HG03175 (cell line): ENCODE data around the gene PTGES2.

Experiments used
- ATAC-seq: cut with Tn5 transposase; IDR thresholded peaks from one replicate; pipeline ENCODE4 v1.9.1; 2021; ENCODE audit warnings: mild to moderate bottlenecking, moderate library complexity; ENCODE audit not compliant: unreplicated experiment

The PTGES2 gene

DNA sequence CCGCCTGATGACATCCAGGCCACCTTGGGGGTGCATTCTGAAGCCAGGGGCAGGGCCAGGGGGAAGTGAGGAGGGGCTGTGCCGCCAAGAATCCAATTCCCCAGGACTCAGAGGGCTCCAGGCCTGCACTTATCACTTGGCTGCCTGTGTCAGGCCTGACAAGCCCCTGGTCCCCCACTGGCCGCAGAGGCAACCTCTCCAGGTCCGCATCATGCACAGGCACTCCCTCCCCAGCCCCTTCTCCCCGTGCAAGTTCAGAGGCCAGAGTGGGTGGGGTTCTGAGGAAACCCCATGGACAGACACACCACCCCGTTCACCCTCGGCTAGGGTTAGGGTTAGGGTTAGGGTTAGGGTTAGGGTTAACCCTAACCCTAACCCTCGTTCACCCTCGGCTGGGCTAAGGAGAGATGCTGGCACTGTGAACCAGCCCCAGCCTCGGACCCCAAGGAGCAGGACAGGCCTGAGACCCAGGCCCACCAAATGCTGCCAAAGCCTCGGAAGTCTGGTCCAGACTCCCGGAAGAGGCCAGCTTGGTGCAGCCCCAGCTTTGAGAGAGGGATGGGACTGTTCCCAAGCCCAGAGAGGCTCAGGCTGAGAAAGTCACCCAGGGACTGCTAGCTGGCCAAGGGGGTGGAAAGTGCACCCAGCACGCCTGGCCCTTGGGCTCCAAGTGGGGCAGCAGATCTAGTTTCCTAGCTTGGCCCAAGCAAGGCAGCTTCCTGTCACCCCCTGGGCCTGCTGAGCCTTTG is 26.6 kb upstream of the PTGES2 start:
- ATAC-seq = no peak

DNA sequence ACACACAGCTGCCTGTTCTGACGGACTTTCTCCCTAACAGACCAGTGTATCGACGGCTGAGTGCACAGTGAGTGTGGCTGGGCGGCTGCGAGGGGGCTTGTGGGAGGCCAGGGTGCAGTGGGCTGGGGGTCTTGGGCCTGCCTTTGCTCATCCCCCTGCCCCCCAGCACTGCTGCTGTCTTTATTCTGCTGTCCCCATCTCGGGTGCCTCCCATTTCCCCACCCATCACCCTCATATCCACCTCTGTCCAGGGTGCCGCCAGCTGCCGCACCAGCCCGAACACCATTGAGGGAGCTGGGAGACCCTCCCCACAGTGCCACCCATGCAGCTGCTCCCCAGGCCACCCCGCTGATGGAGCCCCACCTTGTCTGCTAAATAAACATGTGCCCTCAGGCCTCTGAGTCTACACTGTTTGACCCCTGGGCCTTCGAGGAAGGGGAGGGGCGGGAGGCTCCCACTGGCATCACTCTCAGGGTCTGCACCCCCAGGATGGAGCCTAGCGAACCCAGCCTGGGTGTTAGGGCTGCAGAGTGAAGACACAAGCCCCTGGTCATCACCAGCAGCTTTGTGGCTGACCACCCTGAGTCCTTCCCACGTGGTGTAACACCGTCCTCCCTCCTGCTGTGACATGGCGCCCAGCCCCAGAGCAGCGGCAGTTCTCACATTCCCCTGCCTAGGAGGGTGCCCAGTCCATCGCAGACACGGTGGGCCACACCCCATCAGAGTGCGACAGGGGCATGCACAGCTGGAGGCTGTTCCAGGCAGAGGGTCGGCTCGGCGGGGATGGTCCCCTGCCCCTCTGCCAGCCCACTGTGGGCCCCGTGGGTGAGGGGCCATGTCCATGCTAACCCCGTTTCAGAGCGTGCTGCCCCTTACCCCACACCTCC is 25.8 kb upstream of the PTGES2 start:
- ATAC-seq = no peak

DNA sequence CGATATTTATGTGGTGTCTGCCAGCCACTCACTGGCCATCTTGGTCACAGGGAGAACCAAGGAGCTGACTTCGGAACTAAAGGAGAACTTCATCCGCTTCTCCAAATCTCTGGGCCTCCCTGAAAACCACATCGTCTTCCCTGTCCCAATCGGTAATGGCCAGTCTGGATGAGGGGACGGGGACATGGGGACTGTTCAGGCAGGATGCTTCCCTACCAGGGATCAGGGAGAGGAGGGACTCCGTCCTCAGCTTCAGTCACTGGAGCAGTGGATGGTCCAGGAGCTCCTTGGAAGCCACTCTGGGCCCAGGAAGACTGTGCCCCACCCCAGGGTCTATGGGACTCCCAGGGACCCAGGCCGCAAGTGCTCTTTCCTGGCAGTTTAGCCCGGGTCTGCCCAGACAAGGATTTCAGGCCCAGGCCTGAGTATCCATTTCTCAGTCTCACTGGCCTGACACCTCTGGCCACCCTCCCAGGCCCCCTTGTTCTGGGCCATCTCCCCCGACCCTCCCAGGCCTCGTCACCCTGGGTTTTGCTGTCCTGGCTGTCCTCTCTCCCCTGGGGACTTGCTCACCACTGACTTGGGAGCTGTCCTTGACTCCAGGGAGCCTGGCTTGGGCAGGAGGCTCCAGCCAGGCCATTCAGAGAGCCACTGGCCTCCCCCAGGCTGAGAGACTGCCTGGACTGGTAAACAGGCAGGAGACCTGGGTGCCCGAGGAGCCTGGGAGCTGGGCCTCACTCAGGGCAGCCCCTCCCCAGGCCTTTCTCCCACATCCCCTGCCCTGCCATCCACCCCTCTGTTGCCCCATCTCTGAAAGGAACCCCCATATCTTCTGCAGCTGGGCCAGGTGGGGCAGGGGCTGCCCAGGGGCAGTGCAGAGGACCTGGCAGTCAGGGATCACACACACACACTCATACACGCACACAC is 24.9 kb upstream of the PTGES2 start:
- no peak for ATAC-seq

DNA sequence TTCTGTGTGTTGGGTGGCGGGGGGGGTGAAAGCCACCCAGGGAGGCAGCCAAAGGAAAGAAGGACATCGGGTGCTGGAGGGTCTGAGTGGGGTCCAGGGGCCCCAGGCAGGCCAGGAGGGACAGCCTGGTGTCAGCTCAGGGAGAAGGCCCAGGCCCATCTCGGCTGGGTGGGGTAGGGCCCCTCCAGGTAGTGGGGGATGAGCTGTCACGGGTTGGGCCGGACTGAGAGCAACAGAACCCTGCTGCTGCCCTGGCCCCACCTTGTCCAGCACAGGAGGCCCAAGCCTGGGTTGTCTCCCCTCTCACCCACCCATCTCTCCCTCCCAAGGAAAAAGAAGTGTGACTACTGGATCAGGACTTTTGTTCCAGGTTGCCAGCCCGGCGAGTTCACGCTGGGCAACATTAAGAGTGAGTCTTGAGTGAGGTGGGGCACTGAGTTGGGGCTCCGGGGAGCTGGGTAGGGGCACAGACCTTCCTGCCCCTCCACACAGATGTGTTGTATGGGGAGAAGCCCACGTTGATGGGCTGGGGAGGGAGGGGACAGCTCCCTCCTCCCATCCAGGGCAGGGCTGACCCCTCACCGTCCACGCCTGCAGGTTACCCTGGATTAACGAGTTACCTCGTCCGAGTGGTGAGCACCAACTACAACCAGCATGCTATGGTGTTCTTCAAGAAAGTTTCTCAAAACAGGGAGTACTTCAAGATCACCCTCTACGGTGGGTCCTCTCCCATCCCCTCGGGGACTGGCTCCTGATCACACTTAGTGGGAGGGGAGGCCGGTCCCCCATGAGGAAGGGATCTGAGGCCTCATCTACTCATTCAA is 24.0 kb upstream of the PTGES2 start:
- ATAC-seq = no peak

DNA sequence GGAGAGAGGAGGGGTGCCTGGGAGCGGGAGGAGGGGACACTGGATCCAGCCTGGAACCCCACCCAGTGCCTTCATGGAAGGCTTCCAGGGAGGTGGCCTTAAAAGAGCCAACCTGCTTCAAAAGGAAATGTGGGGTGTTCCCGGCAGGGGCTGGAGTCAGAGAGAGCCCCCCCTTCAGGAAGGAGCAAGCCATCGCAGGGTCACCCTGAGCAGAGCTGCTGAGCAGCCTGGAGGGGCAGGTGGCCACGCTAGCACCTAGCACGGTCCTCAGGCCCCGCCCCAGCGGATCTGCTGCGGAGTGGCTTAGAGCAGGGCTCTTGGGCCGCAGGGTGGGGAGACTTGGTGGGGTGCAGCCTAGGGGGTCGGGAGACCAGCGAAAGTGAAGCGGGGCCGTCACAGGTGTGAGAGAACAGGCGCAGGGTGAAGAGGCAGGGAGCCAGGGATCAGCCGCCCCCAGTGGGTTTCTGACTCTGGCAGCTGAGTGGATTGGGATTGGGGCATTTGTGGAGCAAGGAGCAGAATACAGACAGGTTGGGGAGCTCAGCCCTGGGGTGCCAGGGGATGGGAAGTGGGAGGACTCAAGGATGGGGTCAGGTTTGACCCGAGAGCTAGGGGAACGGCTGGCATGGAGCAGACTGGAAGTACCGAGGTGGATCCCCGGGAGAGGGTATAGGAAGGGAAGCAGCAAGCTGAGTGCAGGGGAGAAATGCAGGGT is 23.2 kb upstream of the PTGES2 start:
- no peak for ATAC-seq

DNA sequence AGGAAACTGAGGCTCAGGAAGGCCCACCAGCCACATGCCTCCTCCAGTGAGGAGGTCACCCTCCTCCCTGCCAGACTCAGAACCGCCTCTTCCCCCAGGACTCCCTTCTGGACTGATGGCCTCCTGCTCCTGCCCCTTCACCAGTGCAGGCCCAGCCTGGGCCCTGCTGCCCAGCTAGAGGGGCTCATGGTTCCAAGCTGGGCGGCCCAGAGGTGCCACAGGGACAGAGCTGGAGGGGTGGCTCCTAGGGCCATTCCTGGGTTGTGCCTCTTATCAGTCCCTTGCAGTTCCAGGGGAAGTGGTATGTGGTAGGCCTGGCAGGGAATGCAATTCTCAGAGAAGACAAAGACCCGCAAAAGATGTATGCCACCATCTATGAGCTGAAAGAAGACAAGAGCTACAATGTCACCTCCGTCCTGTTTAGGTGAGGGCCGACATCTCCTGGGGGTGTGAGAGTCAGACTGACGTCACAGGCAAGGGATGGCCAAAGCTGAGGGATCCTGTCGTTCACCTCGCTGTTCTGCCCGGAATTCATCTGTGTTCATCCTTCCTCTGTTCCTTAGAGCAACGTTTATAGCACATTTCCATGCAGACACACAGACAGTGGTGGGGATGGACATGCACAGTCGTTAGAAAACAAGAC is 22.5 kb upstream of the PTGES2 start:
- no peak for ATAC-seq

DNA sequence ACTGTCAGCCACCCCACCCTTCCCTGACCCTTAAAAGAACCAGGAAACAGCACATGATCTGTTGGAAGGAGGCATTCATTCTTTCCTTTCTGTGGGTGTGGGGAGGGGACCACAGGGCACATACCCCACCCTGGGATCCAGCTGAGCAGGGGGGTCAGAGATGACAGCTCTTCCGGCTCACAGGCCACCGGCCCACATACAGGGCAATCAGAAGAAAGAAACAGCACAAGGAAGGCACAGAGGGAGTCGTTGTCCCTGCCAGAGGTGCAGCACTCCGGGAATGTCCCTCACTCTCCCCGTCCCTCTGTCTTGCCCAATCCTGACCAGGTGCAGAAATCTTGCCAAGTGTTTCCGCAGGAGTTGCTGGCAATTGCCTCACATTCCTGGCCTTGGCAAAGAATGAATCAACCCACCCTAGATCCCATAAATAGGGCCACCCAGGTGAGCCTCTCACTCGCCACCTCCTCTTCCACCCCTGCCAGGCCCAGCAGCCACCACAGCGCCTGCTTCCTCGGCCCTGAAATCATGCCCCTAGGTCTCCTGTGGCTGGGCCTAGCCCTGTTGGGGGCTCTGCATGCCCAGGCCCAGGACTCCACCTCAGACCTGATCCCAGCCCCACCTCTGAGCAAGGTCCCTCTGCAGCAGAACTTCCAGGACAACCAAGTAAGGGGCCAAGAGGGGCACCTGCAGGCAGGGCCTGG is 21.6 kb upstream of the PTGES2 start, which contains the start of gene LCN2:
Gene LCN2 (plus strand): TSS at position 453 of the 701 bp plus-strand sequence. CDS start 73 bp downstream, at position 526.
- ATAC-seq = no peak

DNA sequence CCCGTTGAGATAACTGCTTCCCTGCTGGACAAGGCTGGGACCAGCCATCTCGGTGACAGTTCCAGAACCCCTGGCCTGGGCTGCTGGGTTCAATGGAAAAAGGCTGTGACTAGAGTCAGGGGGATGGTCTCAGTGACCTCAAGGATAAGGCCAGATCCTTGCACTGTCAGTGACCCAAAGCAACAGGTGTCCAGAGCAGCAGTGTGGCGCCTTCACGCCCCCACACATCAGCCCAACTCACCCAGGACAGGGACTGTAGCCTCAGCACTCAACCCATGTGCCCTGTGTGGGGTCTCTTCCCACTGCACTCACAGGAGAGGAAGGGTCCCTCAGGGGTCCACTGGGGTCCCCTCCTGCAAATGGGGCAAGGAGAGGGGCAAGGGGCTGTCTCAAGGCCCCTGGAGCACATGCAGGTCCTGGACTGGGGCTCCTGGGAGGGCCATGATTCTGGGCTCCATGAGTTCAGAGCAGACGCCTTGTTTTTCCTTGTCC is 21.0 kb upstream of the PTGES2 start:
- no peak for ATAC-seq

DNA sequence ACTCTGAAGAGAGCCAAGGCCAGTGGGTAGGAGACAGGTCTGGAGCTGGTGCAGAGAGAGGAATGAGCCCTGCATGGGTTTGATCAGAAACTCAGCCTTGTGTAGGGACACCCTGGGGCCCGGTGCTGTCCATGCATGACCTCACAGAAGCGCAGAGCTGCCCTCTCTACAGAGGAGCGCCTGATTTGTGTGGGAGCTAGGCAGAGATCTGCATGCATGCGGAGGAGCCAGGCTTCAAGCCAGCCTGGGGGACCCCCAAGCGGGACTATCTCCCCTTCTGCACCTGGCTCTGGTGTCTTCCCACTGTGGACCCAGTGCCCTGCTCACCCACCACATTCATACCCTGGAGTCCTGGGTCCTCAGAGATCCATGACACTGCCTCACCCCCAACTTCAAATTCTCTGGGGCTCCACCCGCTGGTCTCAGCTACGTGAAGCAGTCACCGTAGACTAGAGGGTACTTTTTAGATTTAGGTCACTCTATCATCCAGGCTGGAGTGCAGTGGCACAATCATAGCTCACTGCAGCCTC is 19.1 kb upstream of the PTGES2 start:
- ATAC-seq = no peak

DNA sequence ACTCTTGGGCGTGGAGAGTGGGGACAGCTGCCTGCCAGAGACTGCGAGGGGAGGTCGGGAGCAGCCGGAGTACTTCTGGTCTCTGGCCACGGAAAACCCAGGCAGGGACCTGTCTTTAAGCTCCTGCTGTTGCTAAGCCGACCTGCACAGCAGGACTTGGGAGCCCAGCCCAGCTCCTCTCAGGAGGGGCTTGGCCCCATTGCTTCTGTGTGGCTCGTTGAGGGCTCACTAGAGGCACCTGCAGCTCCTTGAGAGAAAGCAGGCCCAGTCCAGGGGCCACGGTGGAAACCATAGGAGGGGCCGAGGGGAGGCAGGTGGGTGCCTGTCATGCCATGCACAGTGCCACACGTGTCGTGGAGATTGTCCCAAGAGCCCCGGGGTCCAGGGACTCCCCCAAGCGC is 18.4 kb upstream of the PTGES2 start:
- no peak for ATAC-seq

DNA sequence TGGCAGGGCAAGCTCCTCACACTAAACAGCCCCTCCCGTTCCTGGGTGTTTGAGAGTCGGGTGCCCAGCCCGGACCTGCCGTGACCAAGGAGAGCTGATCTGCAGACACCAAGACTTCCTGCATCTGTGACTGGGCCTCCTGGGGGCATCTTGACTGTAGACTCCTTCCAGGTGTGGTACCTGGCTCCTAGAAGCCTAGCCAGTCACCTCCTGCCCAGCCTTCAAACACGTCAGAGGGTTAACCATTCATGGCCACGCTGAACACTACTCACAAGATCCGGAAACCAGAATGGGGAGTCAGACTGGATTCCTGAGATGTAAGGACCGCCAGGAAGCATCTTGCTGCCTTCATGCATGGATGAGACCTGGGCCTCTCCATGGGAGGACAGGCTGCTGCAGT is 18.0 kb upstream of the PTGES2 start:
- ATAC-seq = no peak

DNA sequence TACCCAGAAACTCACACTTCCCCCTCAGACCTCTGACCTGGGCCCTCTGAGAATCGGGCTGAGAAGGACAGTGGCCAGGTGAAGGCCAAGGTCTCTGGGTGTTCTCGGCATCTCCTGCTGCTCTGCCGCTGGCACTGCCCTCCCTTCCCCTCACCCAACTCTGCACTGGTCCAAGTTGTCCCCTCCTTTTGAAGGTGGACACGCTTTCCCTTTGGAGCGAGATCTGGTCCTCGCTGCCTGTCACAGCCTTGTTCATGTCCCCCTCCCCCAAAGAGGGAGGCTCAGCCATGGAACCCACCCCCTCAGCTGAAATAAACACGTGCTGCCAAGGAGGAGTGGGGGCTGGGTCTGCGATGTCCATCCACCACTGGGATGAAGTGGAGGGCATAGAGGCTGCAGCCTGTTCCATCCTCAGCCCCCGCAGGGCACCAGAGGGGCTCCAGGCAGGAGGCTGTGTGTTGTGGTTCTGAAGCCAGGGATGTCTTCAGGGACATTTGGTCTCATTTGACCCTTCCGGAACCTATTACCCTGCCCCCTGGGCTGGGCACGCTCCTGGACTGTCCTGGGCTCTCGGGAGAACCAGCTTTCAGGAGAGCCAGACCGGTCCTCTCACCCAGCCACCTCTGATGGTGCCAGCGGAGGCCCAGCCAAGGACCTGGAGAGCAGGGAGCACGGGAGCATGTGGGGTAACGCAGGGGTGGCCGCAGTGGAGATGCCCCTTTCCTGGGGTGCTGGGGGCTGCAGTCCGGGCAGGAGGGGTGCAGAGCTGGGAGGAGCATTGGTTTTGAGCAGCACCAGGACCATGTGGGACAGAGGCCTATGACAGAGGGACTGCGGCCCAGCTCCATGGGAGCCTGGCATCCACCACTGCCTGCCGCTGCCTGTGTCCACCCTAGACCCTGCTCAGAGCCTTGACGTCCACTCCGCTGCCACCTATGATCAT is 17.0 kb upstream of the PTGES2 start:
- ATAC-seq = no peak

DNA sequence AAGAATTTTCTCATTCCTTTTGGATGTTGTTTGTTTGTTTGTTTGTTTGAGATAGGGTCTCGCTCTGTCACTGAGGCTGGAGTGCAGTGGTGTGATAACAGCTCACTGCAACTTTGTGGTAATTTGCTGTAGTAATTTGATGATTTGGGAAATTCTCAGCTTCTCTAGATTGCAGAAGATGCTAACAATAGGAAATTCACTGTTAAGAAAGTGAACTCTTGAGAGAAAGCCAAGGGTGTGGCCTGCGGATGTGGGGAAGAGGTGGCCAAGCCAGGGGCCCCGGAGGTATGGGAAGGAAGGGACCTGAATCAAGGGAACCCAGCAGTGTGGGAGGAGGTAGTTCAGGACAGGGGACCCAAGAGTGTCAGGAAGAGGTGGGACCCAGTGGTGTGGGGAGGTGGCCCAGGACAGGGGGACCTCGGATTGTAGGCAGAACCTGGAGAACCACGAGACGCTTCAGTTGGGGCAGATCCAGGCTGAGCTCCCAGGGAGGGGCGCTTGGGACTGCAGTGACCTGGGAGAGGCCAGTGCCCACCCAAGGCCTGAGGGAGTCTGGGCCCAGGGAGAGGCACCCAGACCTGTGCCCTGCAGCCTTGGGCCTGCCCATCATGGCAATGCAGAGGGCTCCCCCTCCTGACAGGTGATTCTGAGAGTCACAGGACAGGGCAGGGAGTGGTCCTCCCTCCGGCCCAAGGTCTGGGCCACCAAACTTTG is 16.2 kb upstream of the PTGES2 start:
- no peak for ATAC-seq

DNA sequence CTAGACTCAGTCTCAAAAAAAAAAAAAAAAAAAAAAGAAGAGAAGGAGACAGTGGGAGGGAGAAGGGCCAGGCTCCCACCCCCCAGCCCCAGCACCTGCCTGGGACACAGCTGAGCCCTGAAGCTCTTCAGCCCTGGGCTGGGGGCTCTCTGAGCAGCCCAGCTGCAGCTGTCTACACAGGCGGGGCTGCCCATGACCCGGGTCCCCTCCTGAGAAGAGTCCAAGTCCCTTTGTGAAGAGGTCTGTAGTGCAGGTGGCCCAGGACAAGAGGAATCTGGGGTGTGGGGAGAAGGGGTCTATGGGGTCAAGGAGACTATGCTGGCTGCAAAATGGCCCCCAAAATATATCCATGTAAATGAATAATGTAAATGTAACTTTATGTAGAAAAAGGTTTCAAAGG is 15.1 kb upstream of the PTGES2 start:
- ATAC-seq = no peak

DNA sequence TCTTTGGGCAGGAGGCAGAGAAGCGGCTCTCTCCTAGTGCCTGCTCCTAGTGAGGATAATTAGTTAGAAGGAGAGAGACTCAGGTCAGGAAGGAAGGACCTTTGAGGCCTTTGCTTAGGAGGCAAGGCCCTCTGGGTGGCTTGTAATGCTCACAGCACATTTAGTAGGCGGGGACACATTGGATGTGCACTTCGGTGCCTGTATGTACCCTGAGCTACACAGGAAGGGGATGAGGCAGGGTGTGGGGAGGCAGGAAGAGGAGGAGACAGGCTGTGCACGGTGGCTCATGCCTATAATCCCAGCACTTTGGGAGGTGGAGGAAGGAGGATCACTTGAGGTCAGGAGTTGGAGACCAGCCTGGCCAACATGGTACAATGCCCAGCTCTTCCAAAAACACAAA is 14.5 kb upstream of the PTGES2 start:
- no peak for ATAC-seq

DNA sequence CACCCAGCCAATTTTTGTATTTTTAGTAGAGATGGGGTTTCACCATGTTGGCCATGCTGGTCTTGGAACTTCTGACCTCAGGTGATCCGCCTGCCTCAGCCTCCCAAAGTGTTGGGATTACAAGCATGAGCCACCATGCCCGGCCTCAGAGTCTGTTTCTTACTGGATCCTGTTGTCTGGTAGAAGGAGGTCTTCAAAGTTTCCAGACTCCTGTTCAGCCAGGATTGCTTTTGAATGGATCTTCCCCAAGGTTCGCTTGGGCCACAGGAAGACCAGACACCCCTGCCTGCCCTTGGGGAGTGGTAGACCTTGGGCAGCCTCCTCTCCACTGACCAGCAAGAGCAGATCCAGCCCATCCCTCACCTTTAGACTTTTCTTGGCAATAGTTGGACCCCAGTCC is 14.1 kb upstream of the PTGES2 start:
- ATAC-seq = no peak
